GM12878 (cell line): ENCODE data around the gene FIBIN.

ENCODE experiments used
- CHD1 ChIP-seq: IDR thresholded peaks from 2 replicates; pipeline ENCODE4 v1.6.1; 2012; ENCODE audit warnings: low read depth, low read length, improper control_type of control experiment
- NFYB ChIP-seq: IDR thresholded peaks from 2 replicates; pipeline ENCODE4 v1.6.1; 2011; ENCODE audit warnings: low read depth, mild to moderate bottlenecking, low read length, improper control_type of control experiment, moderate library complexity; ENCODE audit not compliant: insufficient read depth
- POLR2AphosphoS5 ChIP-seq: IDR thresholded peaks from 2 replicates; pipeline ENCODE4 v1.6.1; 2011; ENCODE audit warnings: mild to moderate bottlenecking, low read length, inconsistent platforms
- SIX5 ChIP-seq: IDR thresholded peaks from 2 replicates; pipeline ENCODE4 v1.6.1; 2011; ENCODE audit warnings: mild to moderate bottlenecking, low read depth, low read length, moderate library complexity; ENCODE audit not compliant: severe bottlenecking
- TF ChIP-seq, protein P1 (sequence below): IDR thresholded peaks from 2 replicates; pipeline ENCODE4 v1.6.1; 2012; ENCODE audit warnings: low read depth, low read length, improper control_type of control experiment

DNA sequence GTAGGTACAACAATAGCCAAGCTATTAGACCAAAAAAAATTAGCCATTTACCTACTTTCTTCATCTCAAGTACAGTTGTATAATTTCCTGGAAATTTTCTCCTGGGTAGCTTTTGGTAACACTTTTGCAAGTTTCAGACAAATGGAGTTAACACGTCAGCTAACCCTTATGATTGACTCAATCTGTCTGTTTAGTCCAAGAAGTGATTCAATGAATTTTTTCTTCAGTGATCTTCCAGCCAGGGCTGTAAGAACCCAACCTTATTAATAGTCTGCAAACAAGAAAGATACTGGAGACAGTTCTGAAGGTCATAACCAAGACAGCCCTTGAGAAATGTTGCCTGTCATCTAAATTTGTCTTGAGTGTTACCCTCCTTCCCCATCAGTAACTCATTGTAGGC, 30.1 kb upstream of the FIBIN start:
- TF ChIP-seq NFYB: no peak
- no peak for TF ChIP-seq CHD1
- TF ChIP-seq, protein P1, sequence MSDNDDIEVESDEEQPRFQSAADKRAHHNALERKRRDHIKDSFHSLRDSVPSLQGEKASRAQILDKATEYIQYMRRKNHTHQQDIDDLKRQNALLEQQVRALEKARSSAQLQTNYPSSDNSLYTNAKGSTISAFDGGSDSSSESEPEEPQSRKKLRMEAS: no peak
- no peak for TF ChIP-seq POLR2AphosphoS5
- TF ChIP-seq SIX5: no peak
